HG02884 (cell line): ENCODE results near the gene ARSG.
A peak's percentile ranks its signal among the peaks of the same experiment; 100 is the strongest.

Source experiments
- ATAC-seq: cut with Tn5 transposase; IDR thresholded peaks from one replicate; pipeline ENCODE4 v1.9.1; 2021; ENCODE audit warnings: mild to moderate bottlenecking, moderate library complexity; ENCODE audit not compliant: unreplicated experiment

The ARSG gene

GRCh38 chr17:68423251-68423650, 132.0 kb downstream of the ARSG start:
- ATAC-seq = no peak

GRCh38 chr17:68424203-68424602, 132.9 kb downstream of the ARSG start:
- ATAC-seq = no peak

GRCh38 chr17:68424861-68425260, 133.6 kb downstream of the ARSG start:
- no peak for ATAC-seq

- no peak for ATAC-seq
Measured at GRCh38 chr17:68425979-68426378, 134.7 kb downstream of the ARSG start.

GRCh38 chr17:68427575-68427974, 136.3 kb downstream of the ARSG start:
- no peak for ATAC-seq

- ATAC-seq = no peak
Measured at GRCh38 chr17:68428498-68429172, 137.3 kb downstream of the ARSG start.

GRCh38 chr17:68429881-68430280, 138.6 kb downstream of the ARSG start:
- no peak for ATAC-seq

GRCh38 chr17:68431045-68431608, 139.8 kb downstream of the ARSG start:
- ATAC-seq = no peak

- no peak for ATAC-seq
Measured at GRCh38 chr17:68431661-68432071, 140.4 kb downstream of the ARSG start.

- ATAC-seq = no peak
Measured at GRCh38 chr17:68432086-68432864, 141.0 kb downstream of the ARSG start.

- ATAC-seq = no peak
Measured at GRCh38 chr17:68433211-68433610, 141.9 kb downstream of the ARSG start.

GRCh38 chr17:68433911-68434508, 142.7 kb downstream of the ARSG start:
- ATAC-seq = no peak

GRCh38 chr17:68435361-68435760, 144.1 kb downstream of the ARSG start:
- no peak for ATAC-seq

- peak; percentile 45 for ATAC-seq
Measured at GRCh38 chr17:68435876-68436842, 144.9 kb downstream of the ARSG start.

GRCh38 chr17:68437979-68438822, 146.9 kb downstream of the ARSG start:
- ATAC-seq = peak; percentile 66

- no peak for ATAC-seq
Measured at GRCh38 chr17:68439656-68440290, 148.5 kb downstream of the ARSG start.

GRCh38 chr17:68440526-68440925, 149.2 kb downstream of the ARSG start:
- no peak for ATAC-seq

- ATAC-seq = no peak
Measured at GRCh38 chr17:68441070-68441770, 149.9 kb downstream of the ARSG start.
